Body of pancreas (tissue), 4 donors: ENCODE measurements around the gene CEP85L.

ENCODE experiments used
- POLR2A ChIP-seq, 3 donors: fragments of 450-650 bp; IDR thresholded peaks; one replicate each; pipeline ENCODE4 v1.6.1; 2016; ENCODE audit warnings: antibody characterized with exemption in 3 of 3, mild to moderate bottlenecking in 2 of 3
- TF ChIP-seq, protein P1 (sequence below), 7 experiments: fragments of 450-650 bp in 4 of 7; fragments of 200-600 bp in 3 of 7; sonication (generic) in 3 of 7; IDR thresholded peaks; one replicate each; pipeline ENCODE4 v1.5.1; 2016 to 2019; ENCODE audit warnings: antibody characterized with exemption in 7 of 7

- TF ChIP-seq POLR2A (IDR thresholded peaks at IDR 0.05), result no peak
- TF ChIP-seq, protein P1, sequence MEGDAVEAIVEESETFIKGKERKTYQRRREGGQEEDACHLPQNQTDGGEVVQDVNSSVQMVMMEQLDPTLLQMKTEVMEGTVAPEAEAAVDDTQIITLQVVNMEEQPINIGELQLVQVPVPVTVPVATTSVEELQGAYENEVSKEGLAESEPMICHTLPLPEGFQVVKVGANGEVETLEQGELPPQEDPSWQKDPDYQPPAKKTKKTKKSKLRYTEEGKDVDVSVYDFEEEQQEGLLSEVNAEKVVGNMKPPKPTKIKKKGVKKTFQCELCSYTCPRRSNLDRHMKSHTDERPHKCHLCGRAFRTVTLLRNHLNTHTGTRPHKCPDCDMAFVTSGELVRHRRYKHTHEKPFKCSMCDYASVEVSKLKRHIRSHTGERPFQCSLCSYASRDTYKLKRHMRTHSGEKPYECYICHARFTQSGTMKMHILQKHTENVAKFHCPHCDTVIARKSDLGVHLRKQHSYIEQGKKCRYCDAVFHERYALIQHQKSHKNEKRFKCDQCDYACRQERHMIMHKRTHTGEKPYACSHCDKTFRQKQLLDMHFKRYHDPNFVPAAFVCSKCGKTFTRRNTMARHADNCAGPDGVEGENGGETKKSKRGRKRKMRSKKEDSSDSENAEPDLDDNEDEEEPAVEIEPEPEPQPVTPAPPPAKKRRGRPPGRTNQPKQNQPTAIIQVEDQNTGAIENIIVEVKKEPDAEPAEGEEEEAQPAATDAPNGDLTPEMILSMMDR (IDR thresholded peaks at IDR 0.05), result no peak
These were observed 81.9 kb downstream of the CEP85L start for GRCh38 chr6:118569498-118569897.
